Choroid plexus epithelial cell (primary cell): ENCODE results near the gene CLEC4A.
"Not testable (repeated sequence)": the region's sequence is repeated elsewhere in the genome, so short reads cannot be mapped to it uniquely, and the experiment has no call there.

Experiments
- DNase-seq: peaks from one replicate; pipeline ENCODE4 v3.0.0-alpha.2; 2010; ENCODE audit warnings: low read depth
- H3K4me3 ChIP-seq: 2 replicates; pipeline ENCODE4 v1.5.1; 2011; ENCODE audit warnings: low read depth, mild to moderate bottlenecking, control low read depth, low read length, moderate library complexity
- CTCF ChIP-seq: conservative IDR thresholded peaks from 2 replicates; pipeline ENCODE4 v1.5.1; 2011; ENCODE audit warnings: low read depth, mild to moderate bottlenecking, control low read depth, inconsistent platforms, low read length, moderate library complexity

Gene CLEC4A

DNA sequence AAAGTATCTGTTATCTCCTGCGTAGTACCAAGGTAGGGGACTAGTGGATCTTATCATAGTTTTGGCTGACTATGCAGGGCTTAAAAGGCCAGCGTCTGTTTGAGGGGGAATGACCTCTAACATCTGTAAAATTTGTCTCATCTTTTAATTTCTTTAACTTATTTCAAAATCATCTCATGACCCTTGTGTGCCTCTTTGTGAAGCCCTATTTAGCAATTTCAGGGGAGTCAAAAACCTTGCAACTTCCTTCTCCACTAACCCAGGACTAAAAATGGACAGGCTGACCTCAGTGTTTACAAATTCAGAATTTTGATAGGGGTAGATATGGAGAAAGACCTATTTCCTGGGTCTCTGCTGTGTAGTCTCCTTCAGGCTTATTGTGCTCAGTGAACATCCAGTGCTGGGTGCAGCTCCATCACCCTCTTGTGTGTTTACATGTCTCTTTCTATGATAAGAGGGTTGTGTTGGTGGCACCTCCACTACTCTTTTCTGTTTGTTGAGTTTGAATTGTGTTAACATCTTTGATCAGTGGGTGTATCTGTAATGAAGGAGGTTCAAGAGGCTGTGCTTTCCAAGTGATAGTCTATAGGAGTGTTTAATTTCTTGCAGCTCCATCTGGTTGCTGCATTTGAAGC, 27.0 kb upstream of the CLEC4A start:
- DNase-seq: no peak
- no peak for TF ChIP-seq CTCF
- H3K4me3 ChIP-seq: no peak overlapping the region

DNA sequence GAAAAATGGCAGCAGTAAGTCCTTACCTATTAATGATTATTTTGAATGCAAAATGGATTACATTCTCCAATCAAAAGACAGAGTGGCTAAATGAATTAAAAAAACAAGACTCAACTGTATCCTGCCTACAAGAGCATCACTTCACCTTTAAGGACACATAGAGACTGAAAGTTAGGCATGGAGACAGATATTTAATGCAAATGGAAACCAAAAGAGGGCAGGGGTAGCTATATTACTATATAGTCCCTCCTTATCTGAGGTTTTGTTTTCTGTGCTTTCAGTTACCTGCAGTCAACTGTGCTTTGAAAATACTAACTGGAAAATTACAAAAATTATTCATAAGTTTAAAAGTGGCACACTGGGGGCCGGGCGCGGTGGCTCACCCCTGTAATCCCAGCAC, 24.2 kb upstream of the CLEC4A start:
- H3K4me3 ChIP-seq: no peak overlapping the region
- no peak for DNase-seq
- TF ChIP-seq CTCF: no peak

DNA sequence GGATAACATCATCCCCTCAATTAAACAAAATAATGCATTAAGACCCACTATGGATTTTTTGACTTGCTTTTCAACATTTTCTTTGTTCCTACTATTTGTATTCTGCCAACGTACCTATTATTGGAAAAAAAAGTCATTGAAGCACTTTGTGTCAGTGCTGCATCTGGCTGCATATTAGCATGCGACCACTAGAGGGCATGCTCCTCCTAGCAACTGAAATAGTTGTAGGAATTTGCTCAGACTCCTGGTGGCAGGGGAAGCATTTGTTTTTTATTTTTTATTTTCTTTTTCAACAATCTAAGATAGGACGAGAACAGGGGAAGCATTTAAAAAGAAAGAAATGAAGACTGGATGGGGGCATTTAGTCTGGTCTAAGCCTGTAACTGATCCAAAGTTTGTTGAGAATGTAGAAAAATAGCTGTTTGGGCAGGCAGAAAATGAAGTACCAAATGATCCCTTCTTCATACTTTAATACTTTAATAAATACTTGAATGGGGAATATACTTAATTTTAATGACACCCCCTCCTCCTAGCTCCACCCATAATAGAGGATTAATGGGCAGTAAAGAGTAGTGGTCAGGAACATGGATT, 14.5 kb upstream of the CLEC4A start:
- H3K4me3 ChIP-seq: peak overlapping the region; percentile 17
- DNase-seq: peak; percentile 90

GRCh38 chr12:8113117-8113516, 10.3 kb upstream of the CLEC4A start:
- H3K4me3 ChIP-seq, DNase-seq: not testable (repeated sequence)

More for the DNA sequence above, 14.5 kb upstream of the CLEC4A start:
- TF ChIP-seq CTCF: peak; percentile 98

DNA sequence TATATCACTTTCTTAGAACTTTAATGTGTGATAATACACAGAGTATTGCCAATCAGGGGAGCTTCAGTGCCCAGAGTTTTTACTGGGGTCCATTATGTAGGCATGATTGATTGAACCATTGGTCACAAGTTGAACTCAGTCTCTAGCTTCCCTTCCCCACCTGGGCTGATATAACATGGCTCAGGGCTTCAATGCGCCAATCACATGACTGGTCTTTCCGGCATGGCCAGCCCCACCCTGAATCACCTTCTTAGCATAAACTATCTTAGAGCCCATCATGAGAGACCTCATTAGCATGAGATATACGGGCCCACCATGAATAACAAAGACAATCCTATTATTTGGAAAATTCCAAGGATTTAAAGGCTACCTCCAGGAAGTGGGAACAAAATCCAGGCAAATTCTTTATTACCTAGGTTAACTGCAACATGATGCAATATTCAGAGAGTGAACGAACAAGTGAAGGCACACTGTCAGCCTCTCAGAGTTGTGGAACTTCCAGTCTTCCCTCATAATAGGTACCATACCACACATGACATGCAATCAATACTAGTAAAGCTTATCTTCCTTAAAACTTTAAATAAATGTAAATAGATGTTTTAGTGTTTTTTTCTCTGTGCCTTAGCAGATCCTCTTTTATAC, 3.2 kb upstream of the CLEC4A start:
- no peak for DNase-seq
- TF ChIP-seq CTCF: no peak
- no peak overlapping the region for H3K4me3 ChIP-seq

DNA sequence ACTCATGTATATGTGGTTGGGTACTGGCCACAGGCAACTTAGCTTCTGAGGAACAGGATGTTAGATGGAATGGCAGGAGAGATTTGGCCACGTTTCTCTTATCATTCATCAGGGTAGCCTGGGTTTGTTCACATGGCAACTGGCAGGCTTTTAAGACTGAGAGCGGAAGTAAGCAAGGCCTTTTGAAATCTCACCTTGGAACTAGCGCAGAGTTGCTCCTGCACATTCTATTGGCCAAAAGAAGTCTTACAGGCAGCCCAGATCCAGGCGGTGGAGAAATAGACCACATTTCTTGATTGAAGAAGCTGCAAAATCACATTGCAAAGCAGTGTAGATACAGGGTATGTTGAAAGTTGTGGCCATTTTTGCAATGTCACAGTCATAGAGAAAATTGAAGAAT, 3.7 kb downstream of the CLEC4A start:
- TF ChIP-seq CTCF: no peak
- no peak overlapping the region for H3K4me3 ChIP-seq
- no peak for DNase-seq

- DNase-seq, H3K4me3 ChIP-seq: not testable (repeated sequence)
These were observed 10.4 kb downstream of the CLEC4A start for GRCh38 chr12:8133636-8134397.

GRCh38 chr12:8134398-8134930, 11.0 kb downstream of the CLEC4A start:
- not testable (repeated sequence) for DNase-seq, H3K4me3 ChIP-seq

DNA sequence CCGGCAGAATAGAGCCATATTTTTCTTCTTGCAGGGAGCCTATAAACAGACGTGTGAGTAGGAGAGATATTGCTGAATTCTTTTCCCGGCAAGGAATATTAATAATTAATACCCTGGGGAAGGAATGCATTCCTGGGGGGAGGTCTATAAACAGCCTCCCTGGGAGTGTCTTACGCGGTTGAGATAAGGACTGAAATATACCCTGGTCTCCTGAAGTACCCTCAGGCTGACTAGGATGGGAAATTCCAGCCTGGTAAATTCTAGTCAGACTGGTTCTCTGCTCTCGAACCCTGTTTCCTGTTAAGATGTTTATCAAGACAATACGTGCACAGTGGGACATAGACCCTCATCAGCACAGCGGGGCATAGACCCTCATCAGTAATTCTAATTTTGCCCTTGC, 18.2 kb downstream of the CLEC4A start:
- not testable (repeated sequence) for H3K4me3 ChIP-seq, DNase-seq
